Cardiac septum (tissue), 1 donor: ENCODE results near the gene CCDC13. TPM values are rescaled to one million over a fixed set of nuclear protein-coding genes. Genes with fewer than 3 reads are reported as not detected.

Experiments
- DNase-seq: peaks from one replicate; pipeline ENCODE4 v3.0.0-alpha.2; 2020; ENCODE audit warnings: low spot score
- intact Hi-C: fragments of 100-400 bp; cut with DNase I; formaldehyde crosslinking; loops from one replicate; pipeline ENCODE4 v1.14.0; 2022
- total RNA-seq: library from RNA; stranded (reverse); fragmentation: NEBNext Ultra II Directional; extraction: Animal tissue kit (Norgen Biotek cat#: 25700); gene quantifications from one replicate; pipeline ENCODE4 v1.2.1, GENCODE V29; 2021
- donor health status: DM: no; HTN: no; CAD: no.

Gene CCDC13
- total RNA-seq, 1 donor from 2014 or later, result 1.1 TPM

DNA sequence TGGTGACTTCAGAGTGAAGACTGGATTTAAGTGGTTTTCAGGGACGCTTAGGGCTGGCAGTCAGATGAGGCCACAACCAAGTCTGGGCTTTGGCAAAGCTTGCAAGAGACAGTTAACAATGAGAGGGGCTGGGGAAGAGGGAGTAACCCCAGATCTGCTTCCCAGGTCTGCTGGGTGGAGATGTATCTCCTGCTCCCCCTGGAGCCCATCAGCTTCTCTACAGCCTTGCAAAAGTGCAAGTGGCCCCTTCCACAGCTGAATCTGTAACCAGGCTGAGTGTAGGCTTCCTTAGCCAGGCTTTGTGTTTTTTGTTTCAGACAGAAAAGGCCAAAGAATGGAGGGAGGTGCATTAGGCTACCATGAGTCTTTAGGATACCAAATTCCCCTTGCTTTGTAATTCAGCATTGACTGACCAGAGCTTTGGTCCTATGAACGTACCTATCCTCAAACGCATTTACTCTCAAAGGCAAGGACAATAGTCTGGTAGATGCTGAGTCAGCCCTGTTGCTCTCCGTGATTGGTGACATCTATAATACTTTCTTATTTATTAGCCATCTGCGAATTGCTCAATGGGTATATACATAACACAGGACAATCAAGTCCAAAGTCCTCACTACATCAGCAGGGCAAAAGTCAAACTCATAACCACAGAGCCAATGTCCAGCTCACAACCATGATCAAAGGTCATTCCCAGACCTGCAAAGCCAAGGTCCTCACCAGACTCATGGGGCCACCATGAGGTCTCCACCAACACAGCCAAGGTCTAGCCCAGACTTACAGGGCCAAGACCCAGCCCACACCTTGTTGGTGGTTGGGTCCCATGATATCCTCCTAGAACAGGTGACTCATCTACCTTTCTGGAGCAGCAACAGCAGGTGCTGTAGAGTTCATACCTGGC lies 17.1 kb downstream of the CCDC13 start:
- no peak for DNase-seq

GRCh38 chr3:42753757-42754156 lies 19.3 kb downstream of the CCDC13 start:
- intact Hi-C loops, result loop anchor here (10.0 kb wide), 1 partner anchor 499 kb away; no protein-coding TSS in a partner anchor
- DNase-seq, result peak; percentile 22

More for the DNA sequence above, 17.1 kb downstream of the CCDC13 start:
- intact Hi-C loops, result loop anchor here (10.0 kb wide), 1 partner anchor 501 kb away; no protein-coding TSS in a partner anchor

GRCh38 chr3:42752961-42753360 lies 20.1 kb downstream of the CCDC13 start:
- intact Hi-C loops, result loop anchor here (10.0 kb wide), 1 partner anchor 498 kb away; no protein-coding TSS in a partner anchor
- no peak for DNase-seq

GRCh38 chr3:42752441-42752840 lies 20.6 kb downstream of the CCDC13 start:
- DNase-seq, result peak; percentile 38

GRCh38 chr3:42751609-42752008 lies 21.4 kb downstream of the CCDC13 start:
- intact Hi-C loops, result loop anchor here (10.0 kb wide), 1 partner anchor 497 kb away; no protein-coding TSS in a partner anchor

More at GRCh38 chr3:42752441-42752840, 20.6 kb downstream of the CCDC13 start:
- intact Hi-C loops, result loop anchor here (10.0 kb wide), 1 partner anchor 498 kb away; no protein-coding TSS in a partner anchor

GRCh38 chr3:42750834-42751233 lies 22.2 kb downstream of the CCDC13 start:
- DNase-seq, result peak; percentile 44
- intact Hi-C loops, result loop anchor here (10.0 kb wide), 1 partner anchor 496 kb away; no protein-coding TSS in a partner anchor

More at GRCh38 chr3:42751609-42752008, 21.4 kb downstream of the CCDC13 start:
- DNase-seq, result peak; percentile 74

GRCh38 chr3:42749753-42750231 lies 23.3 kb downstream of the CCDC13 start:
- DNase-seq, result peak; percentile 75
- intact Hi-C loops, result loop anchor here (5.0 to 10.0 kb wide), 3 partner anchors 147 to 495 kb away; partner anchors contain the start of genes NKTR and SEC22C

DNA sequence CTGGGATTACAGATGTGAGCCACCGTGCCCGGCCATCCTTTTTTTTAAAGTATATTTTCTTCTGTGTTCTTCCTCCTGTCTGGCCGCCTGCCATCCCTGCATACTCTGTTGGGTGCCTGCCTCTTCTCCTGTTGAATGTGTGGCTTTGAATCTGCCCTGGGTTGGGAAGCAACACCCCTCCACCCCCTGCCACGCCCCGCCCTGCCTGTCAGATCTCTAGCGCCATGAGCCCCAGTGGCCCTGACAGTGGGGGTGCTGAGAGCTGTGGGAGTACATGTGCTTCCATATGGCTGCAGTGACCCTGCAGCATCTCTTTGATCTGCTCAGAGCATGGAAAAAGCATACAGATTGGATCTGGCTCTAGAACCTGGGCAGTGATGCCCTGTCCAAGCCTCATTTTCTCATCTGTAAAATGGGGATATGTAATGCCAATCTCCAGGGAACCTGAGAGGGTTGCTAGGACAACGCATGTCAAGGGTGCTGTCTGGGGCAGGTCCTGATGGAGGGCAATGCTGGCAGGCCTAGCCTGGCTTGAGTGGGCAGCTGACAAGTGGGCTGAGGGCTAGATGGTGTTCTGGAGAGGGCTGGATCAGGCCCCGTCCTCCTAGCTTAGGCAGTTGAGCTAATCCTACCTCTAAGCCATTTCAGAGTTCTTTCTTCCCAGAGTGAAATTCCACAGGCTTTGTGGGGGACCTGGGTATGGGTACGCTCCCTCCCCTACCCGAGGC lies 23.9 kb downstream of the CCDC13 start:
- intact Hi-C loops, result loop anchor here (5.0 kb wide), 2 partner anchors 147 to 167 kb away; partner anchors contain the start of genes NKTR and SEC22C

DNA sequence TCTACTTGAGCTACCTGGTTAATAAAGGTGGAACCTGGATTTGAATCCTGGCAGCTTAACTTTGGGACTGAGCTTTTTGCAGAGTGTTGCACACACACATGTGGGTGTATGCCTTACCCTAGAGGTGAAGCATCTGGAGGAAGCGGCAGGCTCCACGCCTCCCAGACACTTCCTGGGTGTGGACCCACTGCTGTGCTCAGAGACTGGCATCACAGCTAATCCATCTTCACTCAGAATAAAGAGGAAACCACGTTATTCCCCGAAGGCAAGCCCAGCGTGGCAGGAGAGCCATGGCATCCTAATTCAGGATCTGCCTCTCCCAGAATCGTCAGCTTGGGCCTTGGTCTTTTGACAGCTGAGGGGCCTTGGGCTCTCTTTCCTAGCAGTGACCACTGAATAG lies 25.5 kb downstream of the CCDC13 start:
- intact Hi-C loops, result loop anchor here (5.0 kb wide), 2 partner anchors 145 to 165 kb away; partner anchors contain the start of genes NKTR and SEC22C
- peak; percentile 17 for DNase-seq

More for the DNA sequence above, 23.9 kb downstream of the CCDC13 start:
- DNase-seq, result peak; percentile 49

DNA sequence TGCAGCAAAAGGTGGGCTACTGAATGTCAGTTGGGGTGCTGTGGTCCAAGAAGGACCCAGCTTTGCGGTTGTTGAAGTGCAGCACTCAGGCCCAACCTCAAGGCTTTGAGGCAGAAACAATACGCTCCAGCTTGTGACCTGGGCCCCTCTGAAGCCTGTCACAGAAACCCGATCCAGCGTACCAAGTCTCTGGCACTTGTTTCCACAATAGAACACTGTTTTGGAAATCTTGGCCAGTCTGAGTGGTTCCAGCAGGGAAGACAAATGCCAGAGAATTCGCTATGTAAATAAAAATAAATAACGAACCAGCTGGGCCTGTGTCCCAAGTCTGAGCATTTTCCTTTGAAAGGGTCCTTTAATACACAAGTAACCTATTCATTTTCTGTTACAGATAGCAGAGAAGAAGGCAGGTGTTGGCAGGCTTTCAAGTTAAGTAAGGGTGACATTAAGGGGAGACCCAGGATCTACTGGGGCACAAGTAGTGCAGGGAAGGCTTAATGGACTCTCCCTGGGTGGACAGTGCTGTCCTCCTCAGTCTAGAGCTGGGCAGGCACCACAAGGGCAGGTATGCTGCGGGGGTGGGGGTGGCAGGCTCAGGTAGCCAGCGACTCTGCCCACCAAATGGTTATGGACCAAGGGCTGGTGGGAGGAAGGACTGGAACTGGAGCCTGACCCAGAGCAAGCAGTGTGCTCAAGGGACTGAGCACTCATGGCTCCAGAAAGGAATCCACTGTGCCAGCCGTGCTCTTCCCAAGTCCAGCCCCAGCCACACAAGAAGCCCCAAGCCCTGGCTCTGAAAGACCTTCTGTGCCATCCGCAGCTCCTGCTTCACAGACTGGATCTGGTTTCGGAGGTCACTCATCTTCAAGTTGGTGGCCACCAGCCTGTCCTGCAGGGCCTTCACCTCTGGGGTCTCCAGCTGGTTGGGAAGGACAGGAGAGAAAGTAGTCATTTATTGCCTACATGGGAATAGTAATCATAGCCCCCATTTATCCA lies 26.3 kb downstream of the CCDC13 start:
- peak; percentile 63 for DNase-seq
- intact Hi-C loops, result loop anchor here (5.0 kb wide), 2 partner anchors 144 to 164 kb away; partner anchors contain the start of genes NKTR and SEC22C

DNA sequence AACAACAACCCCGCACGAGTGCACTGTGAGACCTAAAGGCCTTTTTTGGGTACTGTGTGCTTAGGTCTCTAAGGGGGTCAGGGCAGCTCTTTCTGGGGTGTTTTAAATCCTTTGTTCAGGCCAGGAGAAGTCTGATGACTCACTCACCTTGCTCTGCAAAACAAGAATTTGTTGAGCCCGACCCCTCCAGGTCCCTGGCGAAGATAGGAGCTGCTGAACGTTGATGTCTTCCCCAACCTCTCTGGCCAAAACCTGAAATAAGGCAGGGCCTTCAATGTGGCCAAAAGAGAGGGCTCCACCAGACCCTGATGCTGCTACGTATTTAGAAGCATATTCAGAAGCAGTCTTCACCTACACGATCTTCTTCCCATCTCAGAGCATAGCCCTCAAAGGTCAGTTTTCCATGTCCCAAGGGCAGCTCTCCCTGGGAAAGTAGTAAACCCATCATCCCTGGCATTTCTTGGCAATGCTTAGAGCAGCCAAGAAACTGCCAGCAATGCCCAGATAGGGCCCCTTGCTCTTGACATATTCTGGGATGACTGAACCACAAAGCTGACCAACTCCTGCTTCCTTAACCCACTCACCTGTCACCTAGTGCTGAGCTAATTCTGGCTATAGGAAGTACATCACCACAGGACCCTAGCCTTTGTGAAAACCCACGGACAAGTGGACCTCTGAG lies 27.1 kb downstream of the CCDC13 start:
- intact Hi-C loops, result loop anchor here (5.0 kb wide), 2 partner anchors 144 to 164 kb away; partner anchors contain the start of genes NKTR and SEC22C
- peak; percentile 61 for DNase-seq

- no peak for DNase-seq
- intact Hi-C loops, result loop anchor here (5.0 kb wide), 2 partner anchors 143 to 163 kb away; partner anchors contain the start of genes NKTR and SEC22C
These were observed 27.7 kb downstream of the CCDC13 start for GRCh38 chr3:42745291-42745745.

DNA sequence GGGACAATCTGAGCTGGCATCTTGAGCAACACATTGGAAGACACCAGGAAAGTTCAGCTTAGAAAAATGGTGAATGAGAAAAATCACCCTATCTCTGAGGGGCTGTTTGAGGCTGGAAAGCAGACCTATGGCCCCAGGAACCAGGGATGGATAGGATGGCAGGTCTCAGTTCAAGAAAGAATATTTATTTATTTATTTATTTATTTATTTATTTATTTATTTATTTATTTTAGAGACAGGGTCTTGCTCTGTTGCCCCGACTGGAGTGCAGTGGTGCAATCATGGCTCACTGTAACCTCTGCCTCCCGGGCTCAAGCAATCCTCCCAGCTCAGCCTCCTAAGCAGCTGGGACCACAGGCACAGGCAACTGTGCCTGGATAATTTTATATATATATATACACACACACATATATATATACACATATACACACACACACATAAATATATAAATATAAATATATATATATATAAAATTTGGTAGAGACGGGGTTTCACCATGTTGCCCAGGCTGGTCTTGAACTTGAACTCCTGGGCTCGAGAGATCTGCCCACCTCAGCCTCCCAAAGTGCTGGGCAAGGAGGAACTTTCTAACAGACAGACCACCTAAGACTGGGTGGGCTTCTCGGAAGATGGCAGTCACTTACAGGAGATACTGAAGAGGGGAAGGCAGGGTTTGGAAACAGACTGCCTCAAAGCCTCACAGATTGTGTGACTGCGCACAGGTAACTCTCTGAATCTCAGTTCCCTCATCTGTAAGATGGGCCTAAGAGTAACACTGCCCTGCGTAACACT lies 29.7 kb downstream of the CCDC13 start:
- intact Hi-C loops, result no loop called here
- no peak for DNase-seq

GRCh38 chr3:42742688-42743087 lies 30.4 kb downstream of the CCDC13 start:
- DNase-seq, result no peak
- intact Hi-C loops, result no loop called here

- DNase-seq, result no peak
- intact Hi-C loops, result no loop called here
These were observed 30.8 kb downstream of the CCDC13 start for GRCh38 chr3:42742259-42742658.

- intact Hi-C loops, result no loop called here
- no peak for DNase-seq
These were observed 31.3 kb downstream of the CCDC13 start for GRCh38 chr3:42741796-42742195.
